ENCODE data around the gene STIM1. TPM values are rescaled to one million over a fixed set of nuclear protein-coding genes. Genes with fewer than 3 reads are reported as not detected.

STIM1 gene
- total RNA-seq (2021; ENCODE audit: unreplicated experiment) (93.6 TPM), Bru-seq, nascent RNA (percentile 82 among the genes with signal in this experiment), BruChase-seq, experiment 1, labeled RNA remaining after a 2-hour chase (percentile 72 among the genes with signal in this experiment), BruChase-seq, experiment 2, labeled RNA remaining after a 6-hour chase (percentile 77 among the genes with signal in this experiment)
- polyA plus RNA-seq (2012; ENCODE audit: insufficient read length): 82.7 TPM
- long read RNA-seq, full-length matches to known transcripts: 25 of 68 reads
- long read RNA-seq, partial matches to known transcripts: 14 of 68 reads
- long read RNA-seq, other reads (novel, unspliced or antisense): 29 of 68 reads

DNA sequence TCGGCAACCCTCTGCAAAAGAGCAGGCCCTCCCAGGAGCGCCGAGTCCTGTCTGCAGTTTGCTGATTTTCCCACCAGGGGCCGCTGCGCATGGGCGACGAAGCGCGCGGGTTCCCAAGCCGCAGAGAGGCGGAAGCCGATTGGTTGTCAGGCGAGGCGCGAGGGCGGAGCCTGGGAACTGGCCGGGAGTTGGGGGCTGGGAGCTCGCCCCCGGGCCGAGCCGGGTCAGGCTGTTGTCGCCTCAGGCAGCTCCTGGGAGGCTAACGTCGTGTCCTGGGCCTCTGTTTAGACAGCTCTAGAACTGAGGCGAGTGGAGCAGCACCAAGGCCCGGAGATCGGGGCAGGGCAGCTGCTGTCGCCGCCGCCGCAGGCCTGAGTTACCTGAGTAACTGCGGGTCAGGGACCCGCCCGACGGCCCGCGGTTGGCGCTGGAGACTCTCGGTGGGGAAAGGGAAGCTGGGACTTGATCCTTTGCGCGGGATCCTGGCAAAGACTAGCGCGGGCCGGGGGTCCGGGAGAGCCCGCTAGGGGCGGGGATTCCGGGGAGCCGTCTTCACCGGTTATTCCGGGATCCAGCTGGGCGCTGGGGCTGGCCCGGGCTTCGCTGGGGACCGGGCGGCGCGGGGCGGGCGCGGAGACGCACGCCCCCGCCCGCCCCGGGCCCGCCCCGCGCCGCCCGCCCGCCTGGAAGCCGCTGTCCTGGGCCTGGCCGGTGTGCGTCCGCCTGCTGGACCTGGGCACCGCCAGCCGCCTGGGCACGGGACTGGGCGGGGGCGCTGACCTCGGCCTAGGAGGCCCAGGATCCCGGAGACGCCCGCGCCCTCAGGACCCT lies at the start of gene STIM1:
Gene STIM1 (plus strand): TSS at position 688 of the 831 bp plus-strand sequence. CDS start 607 bp downstream, outside the sequence.
- in situ Hi-C loops (cut with HindIII; ENCODE audit: low pct_unique_long_range_greater_than_20kb, low sequenced_read_pairs): no loop called here

More for the DNA sequence above, at the start of gene STIM1:
- DNase-seq (ENCODE audit: low read depth, low spot score): peak; percentile 88
- intact Hi-C loops (cut with micrococcal nuclease; ENCODE audit: unreplicated experiment): loop anchor here (10.0 kb wide), 1 partner anchor 450 kb away; no protein-coding TSS in a partner anchor
- Histone ChIP-seq H3K36me3 (ENCODE audit: control insufficient read depth, insufficient read depth, low read length) (no peaks in the 10 kb centered on the region), H3K27ac (ENCODE audit: low read length) (peak within 1 kb of the TSS; percentile 87), H3K9me3 (ENCODE audit: control insufficient read depth, insufficient read depth, low read depth, low read length) (no peaks in the 10 kb centered on the region), H3K4me3 (ENCODE audit: low read depth in 2 of 2, low read length in 2 of 2) (peak within 1 kb of the TSS; percentile 67 to 86), H3K4me1 (ENCODE audit: control insufficient read depth, insufficient read depth, low read length) (peaks cover 42% of the 10 kb centered on the region), H3K27me3 (ENCODE audit: control insufficient read depth, insufficient read depth, low read length) (no peaks in the 10 kb centered on the region)
- POLR2A ChIA-PET: interaction anchor here (0.7 to 0.8 kb wide), 5 partner anchors 14 to 93 kb away, joined by 5 to 8 read pairs (median 6); partner anchors contain the start of gene RHOG
- CTCF ChIA-PET: interaction anchor here (0.5 to 2.9 kb wide), 37 partner anchors 9 to 481 kb away, joined by 3 to 62 read pairs (median 4); partner anchors contain the start of genes PGAP2 and RHOG
- TF ChIP-seq POLR2AphosphoS5 (IDR thresholded peaks at IDR 0.05; ENCODE audit: low read depth, low read length): peak; percentile 54
- TF ChIP-seq SIN3A (IDR thresholded peaks at IDR 0.05; ENCODE audit: borderline replicate concordance, insufficient read depth, low read depth, low read length): no peak; the same call in 1 of the 2 replicates
- TF ChIP-seq, protein P1, sequence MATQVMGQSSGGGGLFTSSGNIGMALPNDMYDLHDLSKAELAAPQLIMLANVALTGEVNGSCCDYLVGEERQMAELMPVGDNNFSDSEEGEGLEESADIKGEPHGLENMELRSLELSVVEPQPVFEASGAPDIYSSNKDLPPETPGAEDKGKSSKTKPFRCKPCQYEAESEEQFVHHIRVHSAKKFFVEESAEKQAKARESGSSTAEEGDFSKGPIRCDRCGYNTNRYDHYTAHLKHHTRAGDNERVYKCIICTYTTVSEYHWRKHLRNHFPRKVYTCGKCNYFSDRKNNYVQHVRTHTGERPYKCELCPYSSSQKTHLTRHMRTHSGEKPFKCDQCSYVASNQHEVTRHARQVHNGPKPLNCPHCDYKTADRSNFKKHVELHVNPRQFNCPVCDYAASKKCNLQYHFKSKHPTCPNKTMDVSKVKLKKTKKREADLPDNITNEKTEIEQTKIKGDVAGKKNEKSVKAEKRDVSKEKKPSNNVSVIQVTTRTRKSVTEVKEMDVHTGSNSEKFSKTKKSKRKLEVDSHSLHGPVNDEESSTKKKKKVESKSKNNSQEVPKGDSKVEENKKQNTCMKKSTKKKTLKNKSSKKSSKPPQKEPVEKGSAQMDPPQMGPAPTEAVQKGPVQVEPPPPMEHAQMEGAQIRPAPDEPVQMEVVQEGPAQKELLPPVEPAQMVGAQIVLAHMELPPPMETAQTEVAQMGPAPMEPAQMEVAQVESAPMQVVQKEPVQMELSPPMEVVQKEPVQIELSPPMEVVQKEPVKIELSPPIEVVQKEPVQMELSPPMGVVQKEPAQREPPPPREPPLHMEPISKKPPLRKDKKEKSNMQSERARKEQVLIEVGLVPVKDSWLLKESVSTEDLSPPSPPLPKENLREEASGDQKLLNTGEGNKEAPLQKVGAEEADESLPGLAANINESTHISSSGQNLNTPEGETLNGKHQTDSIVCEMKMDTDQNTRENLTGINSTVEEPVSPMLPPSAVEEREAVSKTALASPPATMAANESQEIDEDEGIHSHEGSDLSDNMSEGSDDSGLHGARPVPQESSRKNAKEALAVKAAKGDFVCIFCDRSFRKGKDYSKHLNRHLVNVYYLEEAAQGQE (IDR thresholded peaks at IDR 0.05; ENCODE audit: insufficient read depth in 1 of 2, low read depth in 2 of 2, low read length in 1 of 2): peak in 1 of 2 experiments; percentile 21; a peak in 1 of 4 replicates
- TF ChIP-seq, protein P2, sequence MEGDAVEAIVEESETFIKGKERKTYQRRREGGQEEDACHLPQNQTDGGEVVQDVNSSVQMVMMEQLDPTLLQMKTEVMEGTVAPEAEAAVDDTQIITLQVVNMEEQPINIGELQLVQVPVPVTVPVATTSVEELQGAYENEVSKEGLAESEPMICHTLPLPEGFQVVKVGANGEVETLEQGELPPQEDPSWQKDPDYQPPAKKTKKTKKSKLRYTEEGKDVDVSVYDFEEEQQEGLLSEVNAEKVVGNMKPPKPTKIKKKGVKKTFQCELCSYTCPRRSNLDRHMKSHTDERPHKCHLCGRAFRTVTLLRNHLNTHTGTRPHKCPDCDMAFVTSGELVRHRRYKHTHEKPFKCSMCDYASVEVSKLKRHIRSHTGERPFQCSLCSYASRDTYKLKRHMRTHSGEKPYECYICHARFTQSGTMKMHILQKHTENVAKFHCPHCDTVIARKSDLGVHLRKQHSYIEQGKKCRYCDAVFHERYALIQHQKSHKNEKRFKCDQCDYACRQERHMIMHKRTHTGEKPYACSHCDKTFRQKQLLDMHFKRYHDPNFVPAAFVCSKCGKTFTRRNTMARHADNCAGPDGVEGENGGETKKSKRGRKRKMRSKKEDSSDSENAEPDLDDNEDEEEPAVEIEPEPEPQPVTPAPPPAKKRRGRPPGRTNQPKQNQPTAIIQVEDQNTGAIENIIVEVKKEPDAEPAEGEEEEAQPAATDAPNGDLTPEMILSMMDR (IDR thresholded peaks at IDR 0.05): peak; percentile 100
- TF ChIP-seq TCF7L2 (IDR thresholded peaks at IDR 0.05; ENCODE audit: low read depth, low read length): peak; percentile 12; the same call in 1 of the 2 replicates
- TSS peak; percentile 89 for BruUV-seq (replicated peaks)
- peak; percentile 96 for ATAC-seq

All from Panc1 (cell line).